ENCODE data around the gene DST. TPM values are rescaled to one million over a fixed set of nuclear protein-coding genes. Genes with fewer than 3 reads are reported as not detected.

The DST gene
- total RNA-seq, 1 experiment from 2014 or later = 71.8 TPM

DNA sequence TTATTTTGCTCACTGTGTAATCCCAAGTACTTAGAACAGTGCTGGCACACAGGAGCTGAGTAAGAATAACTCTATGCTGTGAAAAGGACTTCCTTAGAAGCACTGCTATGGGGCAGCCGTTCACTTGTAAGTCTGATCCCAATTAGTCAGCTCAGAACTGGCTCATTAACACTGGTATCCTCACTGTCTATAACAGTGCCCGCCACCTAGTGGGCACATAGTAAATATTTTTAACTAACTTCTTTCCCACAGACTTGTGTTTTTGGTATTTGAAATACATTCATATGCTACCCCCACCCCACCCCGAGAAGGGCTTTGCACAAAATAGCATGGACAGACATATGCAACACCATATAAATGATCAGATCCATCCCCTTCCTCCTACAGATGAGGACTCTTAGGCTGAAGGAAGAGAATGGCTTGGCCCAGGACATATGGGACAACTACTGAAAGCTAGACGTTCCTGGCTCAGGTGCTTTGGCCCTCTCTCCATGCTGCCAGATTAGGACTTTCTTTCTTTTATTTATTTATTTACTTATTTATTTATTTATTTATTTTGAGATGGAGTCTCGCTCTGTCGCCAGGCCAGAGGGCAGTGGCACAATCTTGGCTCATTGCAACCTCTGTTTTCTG is 47.1 kb downstream of the DST start:
- H3K27me3 ChIP-seq (replicated peaks; ENCODE audit: insufficient read depth, low read depth, low read length, poor library complexity) = no peaks in the 10 kb centered on the region
- no TSS peak for BruUV-seq (replicated peaks)
- no peaks in the 10 kb centered on the region for H3K4me1 ChIP-seq (ENCODE audit: insufficient read depth, low read length, poor library complexity, severe bottlenecking)
- TF ChIP-seq, protein P1, sequence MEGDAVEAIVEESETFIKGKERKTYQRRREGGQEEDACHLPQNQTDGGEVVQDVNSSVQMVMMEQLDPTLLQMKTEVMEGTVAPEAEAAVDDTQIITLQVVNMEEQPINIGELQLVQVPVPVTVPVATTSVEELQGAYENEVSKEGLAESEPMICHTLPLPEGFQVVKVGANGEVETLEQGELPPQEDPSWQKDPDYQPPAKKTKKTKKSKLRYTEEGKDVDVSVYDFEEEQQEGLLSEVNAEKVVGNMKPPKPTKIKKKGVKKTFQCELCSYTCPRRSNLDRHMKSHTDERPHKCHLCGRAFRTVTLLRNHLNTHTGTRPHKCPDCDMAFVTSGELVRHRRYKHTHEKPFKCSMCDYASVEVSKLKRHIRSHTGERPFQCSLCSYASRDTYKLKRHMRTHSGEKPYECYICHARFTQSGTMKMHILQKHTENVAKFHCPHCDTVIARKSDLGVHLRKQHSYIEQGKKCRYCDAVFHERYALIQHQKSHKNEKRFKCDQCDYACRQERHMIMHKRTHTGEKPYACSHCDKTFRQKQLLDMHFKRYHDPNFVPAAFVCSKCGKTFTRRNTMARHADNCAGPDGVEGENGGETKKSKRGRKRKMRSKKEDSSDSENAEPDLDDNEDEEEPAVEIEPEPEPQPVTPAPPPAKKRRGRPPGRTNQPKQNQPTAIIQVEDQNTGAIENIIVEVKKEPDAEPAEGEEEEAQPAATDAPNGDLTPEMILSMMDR (conservative IDR thresholded peaks at IDR 0.05; ENCODE audit: low read depth, low read length) = peak; percentile 81
- no peak for TF ChIP-seq EZH2 (IDR thresholded peaks at IDR 0.05; ENCODE audit: borderline replicate concordance, low read depth, low read length, poor library complexity, severe bottlenecking)
- no peak overlapping the region for H3K27ac ChIP-seq (ENCODE audit: low read depth, low read length, poor library complexity, severe bottlenecking)
- POLR2A ChIA-PET (ENCODE audit: low non-redundant PET) = no interaction called here
- H3K36me3 ChIP-seq (ENCODE audit: insufficient read depth, low read length, poor library complexity, severe bottlenecking) = peaks cover 5% of the 10 kb centered on the region
- CTCF ChIA-PET = interaction anchor here (0.6 to 1.5 kb wide), 13 partner anchors 25 to 1150 kb away, joined by 3 to 19 read pairs (median 4); no protein-coding TSS in a partner anchor
- DNase-seq (ENCODE audit: low spot score) = peak; percentile 80
- no peak overlapping the region for H3K4me3 ChIP-seq (ENCODE audit: low read depth, low read length, poor library complexity, severe bottlenecking)
- intact Hi-C loops (cut with micrococcal nuclease; ENCODE audit: unreplicated experiment) = loop anchor here (10.0 kb wide), 1 partner anchor 611 kb away; no protein-coding TSS in a partner anchor
- H3K9me3 ChIP-seq (ENCODE audit: low read depth, low read length, poor library complexity, severe bottlenecking) = no peaks in the 10 kb centered on the region

DNA sequence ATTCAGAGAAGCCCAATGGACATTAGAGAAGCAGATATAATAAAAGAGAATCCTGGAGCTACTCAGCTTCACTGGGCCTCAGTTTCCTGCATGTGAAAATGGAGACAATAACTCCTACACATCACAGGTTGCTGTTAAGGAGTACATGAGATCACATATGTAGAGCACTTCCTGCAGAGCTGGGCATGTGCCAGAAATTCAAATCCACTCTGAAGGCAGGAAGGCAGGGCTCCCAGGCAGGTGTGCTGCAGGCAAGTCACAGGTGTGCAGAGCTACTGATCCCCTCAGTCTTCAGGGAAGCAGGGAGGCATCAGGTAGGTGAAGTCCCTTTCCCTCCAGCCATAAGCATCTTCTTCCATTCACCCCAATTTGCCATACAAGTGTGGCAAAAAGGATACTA is 48.0 kb downstream of the DST start:
- TF ChIP-seq, protein P1 (conservative IDR thresholded peaks at IDR 0.05; ENCODE audit: low read depth, low read length) = no peak
- TF ChIP-seq EZH2 (IDR thresholded peaks at IDR 0.05; ENCODE audit: borderline replicate concordance, low read depth, low read length, poor library complexity, severe bottlenecking) = no peak
- intact Hi-C loops (cut with micrococcal nuclease; ENCODE audit: unreplicated experiment) = loop anchor here (10.0 kb wide), 1 partner anchor 610 kb away; no protein-coding TSS in a partner anchor
- H3K4me1 ChIP-seq (ENCODE audit: insufficient read depth, low read length, poor library complexity, severe bottlenecking) = no peaks in the 10 kb centered on the region
- POLR2A ChIA-PET (ENCODE audit: low non-redundant PET) = no interaction called here
- DNase-seq (ENCODE audit: low spot score) = no peak
- H3K9me3 ChIP-seq (ENCODE audit: low read depth, low read length, poor library complexity, severe bottlenecking) = no peaks in the 10 kb centered on the region
- CTCF ChIA-PET = interaction anchor here (0.7 to 1.5 kb wide), 4 partner anchors 24 to 1149 kb away, joined by 3 to 7 read pairs (median 5); no protein-coding TSS in a partner anchor
- H3K27ac ChIP-seq (ENCODE audit: low read depth, low read length, poor library complexity, severe bottlenecking) = no peak overlapping the region
- peaks cover 5% of the 10 kb centered on the region for H3K36me3 ChIP-seq (ENCODE audit: insufficient read depth, low read length, poor library complexity, severe bottlenecking)
- H3K27me3 ChIP-seq (replicated peaks; ENCODE audit: insufficient read depth, low read depth, low read length, poor library complexity) = no peaks in the 10 kb centered on the region
- no peak overlapping the region for H3K4me3 ChIP-seq (ENCODE audit: low read depth, low read length, poor library complexity, severe bottlenecking)
- no TSS peak for BruUV-seq (replicated peaks)

DNA sequence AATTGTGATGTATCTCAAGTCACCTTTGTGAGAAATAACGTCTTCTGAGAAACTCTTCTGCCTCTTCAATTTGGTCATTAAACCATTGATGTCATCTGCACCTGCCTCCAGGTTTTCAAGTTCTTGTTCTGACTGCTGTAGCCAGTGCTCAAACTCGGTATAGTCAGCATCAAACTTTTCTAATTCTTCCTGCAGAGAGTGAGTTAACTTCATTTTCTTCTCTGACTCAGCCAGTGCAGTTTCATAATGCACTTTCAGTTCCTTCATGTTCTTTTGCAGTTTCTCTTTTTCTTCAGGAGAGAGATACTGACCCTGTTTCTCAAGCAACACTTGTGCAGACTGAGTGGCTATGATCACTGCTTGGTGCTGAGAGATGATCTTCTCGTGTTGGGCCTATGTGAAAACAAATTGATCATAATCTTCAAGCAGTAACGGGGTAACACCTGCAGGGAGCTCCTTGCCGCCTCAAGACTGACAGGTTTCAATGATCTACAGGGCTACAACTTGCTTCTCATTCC is 48.8 kb downstream of the DST start:
- POLR2A ChIA-PET (ENCODE audit: low non-redundant PET) = no interaction called here
- CTCF ChIA-PET = interaction anchor here (1.5 kb wide), 2 partner anchors 223 to 224 kb away, joined by 6 to 10 read pairs; no protein-coding TSS in a partner anchor
- H3K9me3 ChIP-seq (ENCODE audit: low read depth, low read length, poor library complexity, severe bottlenecking) = no peaks in the 10 kb centered on the region
- TF ChIP-seq, protein P1 (conservative IDR thresholded peaks at IDR 0.05; ENCODE audit: low read depth, low read length) = no peak
- no peak for TF ChIP-seq EZH2 (IDR thresholded peaks at IDR 0.05; ENCODE audit: borderline replicate concordance, low read depth, low read length, poor library complexity, severe bottlenecking)
- H3K4me1 ChIP-seq (ENCODE audit: insufficient read depth, low read length, poor library complexity, severe bottlenecking) = no peaks in the 10 kb centered on the region
- H3K27ac ChIP-seq (ENCODE audit: low read depth, low read length, poor library complexity, severe bottlenecking) = no peak overlapping the region
- no peak for DNase-seq (ENCODE audit: low spot score)
- no TSS peak for BruUV-seq (replicated peaks)
- H3K4me3 ChIP-seq (ENCODE audit: low read depth, low read length, poor library complexity, severe bottlenecking) = no peak overlapping the region
- H3K36me3 ChIP-seq (ENCODE audit: insufficient read depth, low read length, poor library complexity, severe bottlenecking) = peaks cover 5% of the 10 kb centered on the region
- intact Hi-C loops (cut with micrococcal nuclease; ENCODE audit: unreplicated experiment) = loop anchor here (1.0 to 10.0 kb wide), 3 partner anchors 235 to 609 kb away; no protein-coding TSS in a partner anchor
- no peaks in the 10 kb centered on the region for H3K27me3 ChIP-seq (replicated peaks; ENCODE audit: insufficient read depth, low read depth, low read length, poor library complexity)
